Gastrocnemius medialis (tissue), 4 donors: ENCODE measurements around the gene WNT9A.

Experiments used
- POLR2A ChIP-seq, 2 donors: fragments of 450-650 bp; IDR thresholded peaks; one replicate each; pipeline ENCODE4 v1.6.1; 2017; ENCODE audit warnings: antibody characterized with exemption in 2 of 2, mild to moderate bottlenecking in 2 of 2, moderate library complexity in 2 of 2
- TF ChIP-seq, protein P1 (sequence below), 5 experiments: fragments of 450-650 bp in 3 of 5; fragments of 200-600 bp in 2 of 5; sonication (generic) in 2 of 5; IDR thresholded peaks in 4 of 5; conservative IDR thresholded peaks in 1 of 5; 1 replicate in 4 of 5; 2 replicates in 1 of 5; pipeline ENCODE4 v1.5.1; 2016 to 2019; ENCODE audit warnings: antibody characterized with exemption in 5 of 5, mild to moderate bottlenecking in 3 of 5, moderate library complexity in 3 of 5

DNA sequence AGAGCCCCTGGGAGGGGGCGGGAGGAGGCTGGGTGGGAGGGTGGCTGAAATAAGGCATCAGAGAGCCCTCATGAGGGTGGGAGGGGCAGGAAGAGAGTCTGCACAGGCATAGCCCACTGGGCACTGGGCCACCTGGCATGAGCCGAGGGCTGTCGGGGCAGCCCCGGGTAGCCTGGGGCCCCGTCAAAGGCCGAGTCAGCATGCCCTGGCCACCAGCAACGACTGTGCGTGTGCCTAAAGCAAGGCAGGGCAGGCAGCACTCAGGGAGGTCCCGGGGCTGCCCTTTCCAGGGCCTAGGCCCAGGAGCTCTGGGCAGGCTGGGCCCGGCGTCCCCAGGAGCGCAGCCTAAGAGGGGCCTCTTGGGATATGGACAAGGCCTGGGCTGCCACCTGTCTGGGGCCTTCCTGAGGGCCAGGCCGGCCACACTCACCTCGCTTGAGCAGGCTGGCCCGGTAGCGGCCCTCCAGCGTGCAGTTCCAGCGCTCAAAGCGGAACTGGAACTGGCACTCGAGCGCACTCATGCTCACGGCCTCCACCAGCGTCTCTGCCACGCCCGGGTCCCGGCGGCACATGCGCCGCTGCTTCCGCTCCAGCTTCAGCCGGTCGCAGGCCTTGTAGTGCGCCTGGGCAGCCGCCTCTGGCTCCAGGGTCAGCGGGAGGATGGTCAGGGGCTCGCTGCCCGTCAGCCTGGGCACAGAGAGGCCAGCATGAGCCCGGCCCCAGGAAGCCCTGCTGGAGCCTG, 22.7 kb downstream of the WNT9A start:
- TF ChIP-seq, protein P1, sequence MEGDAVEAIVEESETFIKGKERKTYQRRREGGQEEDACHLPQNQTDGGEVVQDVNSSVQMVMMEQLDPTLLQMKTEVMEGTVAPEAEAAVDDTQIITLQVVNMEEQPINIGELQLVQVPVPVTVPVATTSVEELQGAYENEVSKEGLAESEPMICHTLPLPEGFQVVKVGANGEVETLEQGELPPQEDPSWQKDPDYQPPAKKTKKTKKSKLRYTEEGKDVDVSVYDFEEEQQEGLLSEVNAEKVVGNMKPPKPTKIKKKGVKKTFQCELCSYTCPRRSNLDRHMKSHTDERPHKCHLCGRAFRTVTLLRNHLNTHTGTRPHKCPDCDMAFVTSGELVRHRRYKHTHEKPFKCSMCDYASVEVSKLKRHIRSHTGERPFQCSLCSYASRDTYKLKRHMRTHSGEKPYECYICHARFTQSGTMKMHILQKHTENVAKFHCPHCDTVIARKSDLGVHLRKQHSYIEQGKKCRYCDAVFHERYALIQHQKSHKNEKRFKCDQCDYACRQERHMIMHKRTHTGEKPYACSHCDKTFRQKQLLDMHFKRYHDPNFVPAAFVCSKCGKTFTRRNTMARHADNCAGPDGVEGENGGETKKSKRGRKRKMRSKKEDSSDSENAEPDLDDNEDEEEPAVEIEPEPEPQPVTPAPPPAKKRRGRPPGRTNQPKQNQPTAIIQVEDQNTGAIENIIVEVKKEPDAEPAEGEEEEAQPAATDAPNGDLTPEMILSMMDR (IDR thresholded peaks at IDR 0.05 in 4 of 5, conservative IDR thresholded peaks at IDR 0.05 in 1 of 5): no peak
- TF ChIP-seq POLR2A (IDR thresholded peaks at IDR 0.05): no peak
